NT2/D1 (cell line): ENCODE results near the gene OLFML1.

Experiments
- DNase-seq: peaks from one replicate; pipeline ENCODE4 v3.0.0-alpha.2; 2011; ENCODE audit warnings: low read depth, low spot score
- H3K27me3 ChIP-seq: 2 replicates; pipeline ENCODE4 v1.6.0; 2011; ENCODE audit warnings: mild to moderate bottlenecking; ENCODE audit not compliant: insufficient read length, insufficient read depth
- H3K36me3 ChIP-seq: 2 replicates; pipeline ENCODE4 v1.6.1; 2011; ENCODE audit warnings: mild to moderate bottlenecking, low read length, mixed read lengths; ENCODE audit not compliant: insufficient read depth, insufficient read length
- H3K4me1 ChIP-seq: 2 replicates; pipeline ENCODE4 v1.5.1; 2011; ENCODE audit not compliant: insufficient read depth, insufficient read length
- H3K4me3 ChIP-seq: 2 replicates; pipeline ENCODE4 v1.5.1; 2011; ENCODE audit warnings: low read depth; ENCODE audit not compliant: insufficient read length
- H3K9ac ChIP-seq: 2 replicates; pipeline ENCODE4 v1.6.0; 2011; ENCODE audit warnings: low read depth; ENCODE audit not compliant: insufficient read length
- H3K9me3 ChIP-seq: 2 replicates; pipeline ENCODE4 v1.5.1; 2011; ENCODE audit warnings: mild to moderate bottlenecking, low read length; ENCODE audit not compliant: insufficient read depth
- SUZ12 ChIP-seq: IDR thresholded peaks from 2 replicates; pipeline ENCODE4 v1.6.1; 2011; ENCODE audit not compliant: insufficient read length, insufficient read depth; ENCODE audit errors: extremely low read depth
- YY1 ChIP-seq: IDR thresholded peaks from 2 replicates; pipeline ENCODE4 v1.6.1; 2011; ENCODE audit not compliant: insufficient read length, insufficient read depth
- ZNF274 ChIP-seq: IDR thresholded peaks from 2 replicates; pipeline ENCODE4 v1.6.1; 2011; ENCODE audit warnings: mild to moderate bottlenecking, low read depth, low read length

The OLFML1 gene

DNA sequence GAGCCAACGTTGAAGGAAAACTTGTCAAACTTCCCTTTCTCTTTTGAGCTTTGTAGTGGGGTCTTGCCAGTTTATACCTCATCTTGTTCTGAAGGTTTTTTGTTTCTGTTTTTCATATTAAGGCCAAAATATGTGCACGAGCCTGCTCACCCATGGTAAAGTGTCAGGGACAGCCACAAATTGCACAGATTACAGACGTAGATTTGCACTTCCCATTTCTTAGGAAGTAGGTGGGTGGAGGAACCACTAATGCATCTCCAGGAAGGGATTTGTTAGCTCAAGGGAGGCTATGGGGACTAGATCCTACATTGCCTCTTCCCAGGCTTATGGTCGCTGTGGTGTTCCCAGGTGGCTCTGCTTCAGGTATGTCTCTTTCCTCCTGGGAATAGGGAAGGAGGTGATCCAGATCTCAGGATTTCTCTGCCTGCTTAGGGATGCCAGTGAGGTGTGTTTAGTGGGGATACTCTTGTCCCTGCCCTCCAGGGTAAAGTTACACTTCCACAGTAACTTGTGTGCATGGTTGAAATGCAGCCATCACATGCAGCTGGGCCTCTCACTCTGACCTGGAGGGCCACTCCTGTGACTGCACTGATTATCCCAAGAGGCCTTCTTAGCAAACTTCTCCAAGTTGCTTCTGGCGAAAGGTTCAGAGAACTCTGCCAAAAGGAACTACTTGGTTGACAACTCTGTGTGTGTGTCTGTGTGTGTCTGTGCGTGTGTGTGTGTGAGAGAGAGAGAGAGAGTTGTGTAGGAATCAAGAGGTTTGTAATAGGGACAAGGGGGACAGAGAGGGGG lies 38.3 kb downstream of the OLFML1 start:
- Histone ChIP-seq H3K9me3 (no peaks in the 10 kb centered on the region), H3K9ac (no peak overlapping the region), H3K27me3 (no peaks in the 10 kb centered on the region), H3K4me3 (no peak overlapping the region), H3K4me1 (no peaks in the 10 kb centered on the region), H3K36me3 (no peaks in the 10 kb centered on the region)
- no peak for DNase-seq
- no peak for TF ChIP-seq SUZ12
- no peak for TF ChIP-seq YY1
- no peak for TF ChIP-seq ZNF274

DNA sequence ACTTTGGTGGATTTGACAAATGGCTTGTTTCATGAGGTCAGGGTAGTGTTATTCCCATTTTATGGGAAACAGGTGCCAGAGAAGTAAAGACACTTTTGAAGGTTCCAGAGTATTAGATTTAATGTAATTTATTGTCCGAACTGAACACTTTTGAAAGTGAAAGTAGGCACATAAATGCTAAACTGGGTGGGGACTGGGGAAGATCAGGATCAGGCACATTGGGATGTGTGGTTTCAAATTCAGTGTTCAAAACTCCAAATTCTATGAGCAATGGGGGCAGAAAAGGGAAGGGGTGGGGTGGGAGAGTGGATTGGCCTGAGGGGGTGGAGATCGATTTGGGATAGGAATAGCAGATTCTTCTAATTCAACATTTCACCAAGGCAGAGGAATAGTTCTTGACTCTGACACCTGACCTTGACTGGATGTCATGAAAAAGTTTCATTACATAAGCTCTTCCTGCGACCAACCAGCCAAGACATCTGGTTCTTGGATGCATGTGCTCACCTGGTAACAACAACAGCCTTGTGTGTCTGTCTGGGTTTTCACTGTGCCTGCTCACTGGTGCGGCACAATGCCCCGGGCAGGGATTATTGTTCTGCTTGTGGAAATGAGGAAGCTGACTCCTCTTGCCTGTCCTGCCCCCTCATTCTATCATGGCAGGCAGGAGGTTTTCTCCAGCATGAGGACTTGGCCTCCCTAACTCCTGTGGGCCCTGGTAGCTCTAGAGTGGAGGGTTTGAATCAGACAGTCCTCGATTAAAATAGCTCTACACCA lies 39.3 kb downstream of the OLFML1 start:
- no peak for DNase-seq
- no peaks in the 10 kb centered on the region for H3K9me3 ChIP-seq
- H3K36me3 ChIP-seq = no peaks in the 10 kb centered on the region
- TF ChIP-seq ZNF274 = no peak
- TF ChIP-seq YY1 = no peak
- no peak for TF ChIP-seq SUZ12
- no peak overlapping the region for H3K4me3 ChIP-seq
- H3K9ac ChIP-seq = no peak overlapping the region
- no peaks in the 10 kb centered on the region for H3K4me1 ChIP-seq
- H3K27me3 ChIP-seq = no peaks in the 10 kb centered on the region

DNA sequence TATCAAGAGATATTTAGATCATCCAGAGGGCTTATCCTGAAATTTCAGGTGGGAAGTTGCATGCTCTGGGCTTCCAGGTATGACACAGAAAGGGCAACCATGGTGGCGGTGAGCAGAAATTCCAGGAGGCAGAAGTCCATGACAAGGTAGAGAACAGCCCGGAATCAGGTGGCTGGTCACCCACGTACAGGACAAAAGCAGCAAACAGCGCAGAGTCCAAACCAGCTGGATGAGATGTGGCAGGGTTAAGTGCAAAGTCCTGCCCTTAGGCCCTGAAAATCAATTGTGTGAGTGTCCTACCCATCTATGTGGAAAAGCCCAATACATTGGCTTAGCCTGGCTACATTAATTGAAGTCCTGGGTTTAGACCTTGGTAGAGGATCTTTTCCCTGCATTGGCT lies 40.1 kb downstream of the OLFML1 start:
- DNase-seq = no peak
- Histone ChIP-seq H3K4me3 (no peak overlapping the region), H3K9me3 (no peaks in the 10 kb centered on the region), H3K27me3 (no peaks in the 10 kb centered on the region), H3K4me1 (no peaks in the 10 kb centered on the region), H3K9ac (no peak overlapping the region), H3K36me3 (no peaks in the 10 kb centered on the region)
- TF ChIP-seq YY1 = no peak

GRCh38 chr11:7527029-7527428 lies 41.7 kb downstream of the OLFML1 start:
- Histone ChIP-seq H3K4me1 (no peaks in the 10 kb centered on the region), H3K36me3 (no peaks in the 10 kb centered on the region), H3K27me3 (no peaks in the 10 kb centered on the region), H3K9me3 (no peaks in the 10 kb centered on the region), H3K4me3 (no peak overlapping the region), H3K9ac (no peak overlapping the region)
- TF ChIP-seq YY1 (no peak), SUZ12 (no peak), ZNF274 (no peak)
- no peak for DNase-seq

DNA sequence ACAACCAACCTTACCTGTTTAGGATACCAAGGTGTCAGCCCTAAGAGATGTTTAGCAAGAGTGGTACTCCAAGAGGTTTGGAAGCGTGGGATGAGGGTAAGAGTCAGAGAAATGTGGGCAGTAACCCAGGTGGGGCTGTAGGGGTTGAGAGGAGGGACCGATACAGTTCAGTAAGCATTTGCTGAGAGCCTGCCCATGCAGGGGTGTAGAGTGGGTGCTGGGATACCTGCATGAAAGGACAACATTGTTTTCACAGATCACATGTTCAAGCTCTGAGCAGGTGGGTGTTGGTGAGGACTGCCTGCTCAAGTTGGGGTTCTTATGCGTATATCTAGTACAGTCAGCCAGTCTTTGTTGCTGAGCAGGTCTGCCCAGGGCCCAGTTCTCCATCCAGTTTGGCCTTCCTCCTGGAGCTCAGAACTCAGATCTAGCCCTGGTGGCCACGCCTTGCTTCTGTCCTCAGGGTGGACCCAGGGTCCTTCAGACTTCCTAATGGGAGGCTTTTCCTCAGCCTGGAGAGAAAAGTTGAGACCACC lies 43.3 kb downstream of the OLFML1 start:
- DNase-seq = no peak
- TF ChIP-seq ZNF274 (no peak), SUZ12 (no peak), YY1 (no peak)
- H3K27me3 ChIP-seq = no peaks in the 10 kb centered on the region
- no peaks in the 10 kb centered on the region for H3K36me3 ChIP-seq
- no peak overlapping the region for H3K9ac ChIP-seq
- H3K4me1 ChIP-seq = peaks cover 2% of the 10 kb centered on the region
- no peak overlapping the region for H3K4me3 ChIP-seq
- H3K9me3 ChIP-seq = no peaks in the 10 kb centered on the region

DNA sequence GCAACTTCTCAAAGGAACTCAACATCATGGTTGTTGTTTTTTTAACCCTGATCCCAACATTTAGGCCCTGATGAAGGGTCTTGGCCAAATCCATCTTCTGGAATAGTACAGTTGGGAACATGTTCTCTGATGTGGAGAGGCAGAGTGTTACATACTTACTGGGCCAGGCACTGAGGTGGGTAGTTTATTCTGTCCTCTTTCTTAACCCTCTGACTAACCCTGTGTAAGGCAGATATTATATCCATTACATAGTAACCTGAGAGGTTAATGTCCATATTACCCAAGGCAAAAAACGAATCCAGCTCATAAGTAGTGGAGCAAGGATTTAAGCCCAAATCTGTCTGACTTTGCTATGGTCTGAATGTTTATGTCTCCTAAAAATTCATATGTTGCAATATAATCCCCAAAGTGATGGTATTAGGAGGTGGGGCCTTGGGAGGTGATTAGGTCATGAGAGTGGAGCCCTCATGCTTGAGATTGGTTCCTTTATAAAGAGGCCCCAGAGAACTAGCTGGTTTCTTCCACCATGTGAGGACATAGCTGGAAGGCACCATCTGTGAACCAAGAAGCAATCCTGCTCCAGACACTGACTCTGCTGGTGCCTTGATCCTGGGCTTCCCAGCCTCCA lies 44.8 kb downstream of the OLFML1 start:
- no peak for DNase-seq
- H3K36me3 ChIP-seq = no peaks in the 10 kb centered on the region
- no peak for TF ChIP-seq SUZ12
- TF ChIP-seq ZNF274 = no peak
- TF ChIP-seq YY1 = no peak
- no peak overlapping the region for H3K4me3 ChIP-seq
- no peaks in the 10 kb centered on the region for H3K27me3 ChIP-seq
- no peaks in the 10 kb centered on the region for H3K9me3 ChIP-seq
- H3K9ac ChIP-seq = no peak overlapping the region
- H3K4me1 ChIP-seq = peaks cover 2% of the 10 kb centered on the region

DNA sequence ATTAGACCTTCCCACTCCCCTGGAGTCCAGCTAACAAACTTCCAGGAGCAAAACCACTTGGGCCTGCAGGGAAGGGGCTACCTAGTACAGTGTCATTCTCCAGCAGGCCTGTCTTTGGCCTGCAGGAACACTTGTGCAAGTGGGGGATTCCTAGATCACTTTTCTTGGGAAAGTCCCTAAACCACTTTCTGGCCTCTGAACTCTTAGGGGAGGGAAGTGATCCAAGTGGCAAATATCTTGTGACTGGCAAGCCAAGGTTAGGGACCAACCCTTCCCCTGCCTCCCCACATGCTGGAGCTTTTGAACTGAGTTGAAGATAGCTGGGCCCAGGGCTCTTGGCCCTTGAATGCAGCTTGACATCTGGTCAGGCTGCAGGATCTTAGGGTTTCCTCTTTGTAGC lies 45.7 kb downstream of the OLFML1 start:
- Histone ChIP-seq H3K9ac (no peak overlapping the region), H3K27me3 (no peaks in the 10 kb centered on the region), H3K9me3 (no peaks in the 10 kb centered on the region), H3K4me1 (peaks cover 2% of the 10 kb centered on the region), H3K4me3 (no peak overlapping the region), H3K36me3 (no peaks in the 10 kb centered on the region)
- no peak for DNase-seq
- TF ChIP-seq SUZ12 (no peak), YY1 (no peak), ZNF274 (no peak)
